Panc1 (cell line): Measurements from ENCODE around the gene KRT16. TPM values are rescaled to one million over a fixed set of nuclear protein-coding genes. Genes with fewer than 3 reads are reported as not detected.

Experiments
- ATAC-seq: fragments of 200-7000 bp; cut with Tn5 transposase; 2 replicates; pipeline ENCODE4 v1.9.1; 2020; ENCODE audit warnings: mild to moderate bottlenecking, moderate library complexity
- BruUV-seq: library from RNA; stranded (reverse); fragments of 400-500 nt; replicated peaks from 2 replicates; lab custom pipeline; 2021; lab: Mats Ljungman, UMichigan
- CTCF ChIA-PET: fragments of 300-600 bp; sonication (Branson Sonifier 250); formaldehyde crosslinking; loops from one replicate; lab custom pipeline; 2022; ENCODE audit warnings: antibody characterized with exemption; lab: Charles Lee
- POLR2A ChIA-PET: fragments of 300-600 bp; sonication (Branson Sonifier 250); formaldehyde crosslinking; loops from one replicate; lab custom pipeline; 2022; ENCODE audit warnings: antibody characterized with exemption; lab: Charles Lee
- DNase-seq: peaks from one replicate; pipeline ENCODE4 v3.0.0-alpha.2; 2010; ENCODE audit warnings: low read depth, low spot score
- H3K27ac ChIP-seq: 2 replicates; pipeline ENCODE4 v1.5.1; 2011; ENCODE audit warnings: mild to moderate bottlenecking, low read length, inconsistent platforms
- H3K27me3 ChIP-seq: fragments of 200-500 bp; sonication (Bioruptor generic); 2 replicates; pipeline ENCODE4 v1.6.0; 2014; ENCODE audit warnings: low read length, inconsistent platforms; ENCODE audit not compliant: control insufficient read depth, insufficient read depth
- H3K36me3 ChIP-seq: fragments of 200-500 bp; sonication (Bioruptor generic); 2 replicates; pipeline ENCODE4 v1.5.1; 2014; ENCODE audit warnings: inconsistent platforms, mild to moderate bottlenecking, low read length, moderate library complexity; ENCODE audit not compliant: control insufficient read depth, insufficient read depth
- H3K4me1 ChIP-seq: 2 replicates; pipeline ENCODE4 v1.5.1; 2011; ENCODE audit warnings: inconsistent platforms, mild to moderate bottlenecking, low read length, moderate library complexity; ENCODE audit not compliant: control insufficient read depth, insufficient read depth
- H3K4me3 ChIP-seq, 2 experiments: 2 replicates each; pipeline ENCODE4 v1.5.1; 2011 to 2012; ENCODE audit warnings: low read depth in 2 of 2, low read length in 2 of 2, mild to moderate bottlenecking in 2 of 2, inconsistent platforms in 1 of 2, moderate library complexity in 1 of 2
- H3K9me3 ChIP-seq: fragments of 200-500 bp; sonication (Bioruptor generic); 2 replicates; pipeline ENCODE4 v1.5.1; 2014; ENCODE audit warnings: low read depth, mild to moderate bottlenecking, inconsistent platforms, low read length, moderate library complexity; ENCODE audit not compliant: control insufficient read depth, insufficient read depth
- POLR2AphosphoS5 ChIP-seq: IDR thresholded peaks from 2 replicates; pipeline ENCODE4 v1.6.1; 2012; ENCODE audit warnings: mild to moderate bottlenecking, low read depth, low read length, moderate library complexity
- SIN3A ChIP-seq: IDR thresholded peaks from 2 replicates; pipeline ENCODE4 v1.6.1; 2012; ENCODE audit warnings: low read depth, mild to moderate bottlenecking, low read length, moderate library complexity, borderline replicate concordance; ENCODE audit not compliant: insufficient read depth
- TCF7L2 ChIP-seq: IDR thresholded peaks from 2 replicates; pipeline ENCODE4 v1.6.1; 2011; ENCODE audit warnings: mild to moderate bottlenecking, low read depth, low read length, inconsistent platforms
- in situ Hi-C: cut with HindIII; loops from 2 replicates; pipeline ENCODE4 v1.10.0; 2016; ENCODE audit warnings: low sequenced_read_pairs, low pct_unique_long_range_greater_than_20kb
- intact Hi-C: fragments of 100-400 bp; cut with micrococcal nuclease; formaldehyde crosslinking; loops from one replicate; pipeline ENCODE4 v1.10.0; 2022; ENCODE audit not compliant: unreplicated experiment
- total RNA-seq: library from RNA; stranded (reverse); gene quantifications from one replicate; pipeline ENCODE4 v1.2.1, GENCODE V29; 2021; ENCODE audit not compliant: unreplicated experiment
- TF ChIP-seq, protein P1 (sequence below): fragments of 450-650 bp; IDR thresholded peaks from 2 replicates; pipeline ENCODE4 v1.5.1; 2017; ENCODE audit warnings: mild to moderate bottlenecking
- TF ChIP-seq, protein P2 (sequence below), 2 experiments: IDR thresholded peaks; 2 replicates each; pipeline ENCODE4 v1.6.1; 2011 to 2012; ENCODE audit warnings: low read depth in 2 of 2, control low read depth in 1 of 2, low read length in 1 of 2, mild to moderate bottlenecking in 1 of 2, moderate library complexity in 1 of 2; ENCODE audit not compliant: insufficient read depth in 1 of 2

The KRT16 gene
- total RNA-seq, 1 experiment from 2014 or later: 1.6 TPM

DNA sequence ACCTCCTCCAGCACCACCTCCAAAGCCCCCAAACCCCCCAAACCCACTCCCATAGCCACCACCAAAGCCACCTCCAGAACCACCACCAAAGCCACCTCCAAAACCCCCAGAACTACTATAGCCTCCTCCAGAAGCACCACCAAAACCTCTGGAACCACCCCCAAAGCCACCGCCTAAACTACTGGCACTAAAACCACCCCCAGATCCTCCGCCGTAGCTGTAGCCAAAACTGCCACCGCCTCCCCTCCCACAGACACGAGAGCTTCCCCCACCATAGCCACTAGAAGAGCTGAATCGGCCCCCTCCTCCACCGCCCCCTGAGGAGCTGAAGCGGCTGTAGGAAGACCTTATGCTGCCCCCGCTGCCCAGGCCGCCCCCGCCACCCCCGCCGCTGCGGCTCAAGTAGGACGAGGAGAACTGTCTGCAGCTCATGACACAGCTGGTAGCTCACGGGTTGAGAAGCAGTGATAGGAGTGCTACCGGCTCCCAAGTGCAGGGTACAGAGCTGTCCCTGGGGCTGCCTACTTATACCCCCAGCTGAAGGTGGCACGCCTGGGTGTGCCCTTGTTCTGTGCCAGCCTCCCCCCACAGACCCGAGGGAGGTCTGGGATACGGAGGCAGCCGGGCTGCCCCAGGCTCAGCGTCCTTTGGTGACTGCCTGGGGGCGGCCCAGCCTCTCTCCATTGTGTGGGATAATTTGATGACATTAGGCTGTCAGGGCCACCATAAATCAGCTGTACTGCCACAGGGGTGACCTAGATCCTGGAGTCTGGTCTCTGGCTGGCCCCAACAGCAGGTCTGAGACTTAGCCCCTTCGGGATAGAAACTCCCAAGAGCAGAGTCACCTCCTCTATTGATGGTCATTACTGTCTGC, 40.8 kb downstream of the KRT16 start, which contains the start of gene KRT9:
KRT9 (minus strand) TSS at position 499 of the 874 bp plus-strand sequence; CDS start at position 432, 67 bp downstream.
- POLR2A ChIA-PET: no interaction called here
- BruUV-seq: no TSS peak
- no peak for TF ChIP-seq SIN3A
- TF ChIP-seq, protein P1, sequence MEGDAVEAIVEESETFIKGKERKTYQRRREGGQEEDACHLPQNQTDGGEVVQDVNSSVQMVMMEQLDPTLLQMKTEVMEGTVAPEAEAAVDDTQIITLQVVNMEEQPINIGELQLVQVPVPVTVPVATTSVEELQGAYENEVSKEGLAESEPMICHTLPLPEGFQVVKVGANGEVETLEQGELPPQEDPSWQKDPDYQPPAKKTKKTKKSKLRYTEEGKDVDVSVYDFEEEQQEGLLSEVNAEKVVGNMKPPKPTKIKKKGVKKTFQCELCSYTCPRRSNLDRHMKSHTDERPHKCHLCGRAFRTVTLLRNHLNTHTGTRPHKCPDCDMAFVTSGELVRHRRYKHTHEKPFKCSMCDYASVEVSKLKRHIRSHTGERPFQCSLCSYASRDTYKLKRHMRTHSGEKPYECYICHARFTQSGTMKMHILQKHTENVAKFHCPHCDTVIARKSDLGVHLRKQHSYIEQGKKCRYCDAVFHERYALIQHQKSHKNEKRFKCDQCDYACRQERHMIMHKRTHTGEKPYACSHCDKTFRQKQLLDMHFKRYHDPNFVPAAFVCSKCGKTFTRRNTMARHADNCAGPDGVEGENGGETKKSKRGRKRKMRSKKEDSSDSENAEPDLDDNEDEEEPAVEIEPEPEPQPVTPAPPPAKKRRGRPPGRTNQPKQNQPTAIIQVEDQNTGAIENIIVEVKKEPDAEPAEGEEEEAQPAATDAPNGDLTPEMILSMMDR: no peak
- TF ChIP-seq POLR2AphosphoS5: no peak
- no peak for TF ChIP-seq TCF7L2
- TF ChIP-seq, protein P2, sequence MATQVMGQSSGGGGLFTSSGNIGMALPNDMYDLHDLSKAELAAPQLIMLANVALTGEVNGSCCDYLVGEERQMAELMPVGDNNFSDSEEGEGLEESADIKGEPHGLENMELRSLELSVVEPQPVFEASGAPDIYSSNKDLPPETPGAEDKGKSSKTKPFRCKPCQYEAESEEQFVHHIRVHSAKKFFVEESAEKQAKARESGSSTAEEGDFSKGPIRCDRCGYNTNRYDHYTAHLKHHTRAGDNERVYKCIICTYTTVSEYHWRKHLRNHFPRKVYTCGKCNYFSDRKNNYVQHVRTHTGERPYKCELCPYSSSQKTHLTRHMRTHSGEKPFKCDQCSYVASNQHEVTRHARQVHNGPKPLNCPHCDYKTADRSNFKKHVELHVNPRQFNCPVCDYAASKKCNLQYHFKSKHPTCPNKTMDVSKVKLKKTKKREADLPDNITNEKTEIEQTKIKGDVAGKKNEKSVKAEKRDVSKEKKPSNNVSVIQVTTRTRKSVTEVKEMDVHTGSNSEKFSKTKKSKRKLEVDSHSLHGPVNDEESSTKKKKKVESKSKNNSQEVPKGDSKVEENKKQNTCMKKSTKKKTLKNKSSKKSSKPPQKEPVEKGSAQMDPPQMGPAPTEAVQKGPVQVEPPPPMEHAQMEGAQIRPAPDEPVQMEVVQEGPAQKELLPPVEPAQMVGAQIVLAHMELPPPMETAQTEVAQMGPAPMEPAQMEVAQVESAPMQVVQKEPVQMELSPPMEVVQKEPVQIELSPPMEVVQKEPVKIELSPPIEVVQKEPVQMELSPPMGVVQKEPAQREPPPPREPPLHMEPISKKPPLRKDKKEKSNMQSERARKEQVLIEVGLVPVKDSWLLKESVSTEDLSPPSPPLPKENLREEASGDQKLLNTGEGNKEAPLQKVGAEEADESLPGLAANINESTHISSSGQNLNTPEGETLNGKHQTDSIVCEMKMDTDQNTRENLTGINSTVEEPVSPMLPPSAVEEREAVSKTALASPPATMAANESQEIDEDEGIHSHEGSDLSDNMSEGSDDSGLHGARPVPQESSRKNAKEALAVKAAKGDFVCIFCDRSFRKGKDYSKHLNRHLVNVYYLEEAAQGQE (IDR thresholded peaks at IDR 0.05; ENCODE audit: insufficient read depth in 1 of 2, low read depth in 2 of 2, low read length in 1 of 2): no peak
- H3K27me3 ChIP-seq: 0 out of 2 replicates have a peak, but pooled peaks cover 2% of the 10 kb centered on the region
- H3K27ac ChIP-seq: no peak within 1 kb of the TSS
- H3K4me1 ChIP-seq: no peaks in the 10 kb centered on the region
- H3K9me3 ChIP-seq: no peaks in the 10 kb centered on the region
- CTCF ChIA-PET: interaction anchor here (1.5 kb wide), 1 partner anchor 23 kb away, joined by 3 read pairs; no protein-coding TSS in a partner anchor
- H3K36me3 ChIP-seq: no peaks in the 10 kb centered on the region
- in situ Hi-C loops: no loop called here
- DNase-seq: no peak
- intact Hi-C loops: no loop called here
- H3K4me3 ChIP-seq: no peak within 1 kb of the TSS
- ATAC-seq: no peak

DNA sequence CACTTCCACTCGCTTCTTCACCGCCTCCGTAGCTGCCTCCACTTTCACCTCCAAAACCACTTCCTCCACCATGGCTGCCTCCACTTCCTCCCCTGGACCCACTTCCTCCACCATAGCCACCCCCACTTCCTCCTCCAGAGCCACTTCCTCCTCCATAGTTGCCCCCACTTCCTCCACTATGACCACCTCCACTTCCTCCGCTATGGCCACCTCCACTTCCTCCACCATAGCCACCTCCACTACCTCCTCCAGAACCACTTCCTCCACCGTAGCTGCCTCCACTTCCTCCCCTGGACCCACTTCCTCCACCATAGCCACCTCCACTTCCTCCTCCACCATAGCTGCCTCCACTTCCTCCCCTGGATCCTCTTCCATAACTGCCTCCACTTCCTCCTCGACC, 45.2 kb downstream of the KRT16 start:
- POLR2A ChIA-PET: no interaction called here
- no TSS peak for BruUV-seq

More for the DNA sequence above, 45.2 kb downstream of the KRT16 start:
- TF ChIP-seq, protein P2 (IDR thresholded peaks at IDR 0.05; ENCODE audit: insufficient read depth in 1 of 2, low read depth in 2 of 2, low read length in 1 of 2): no peak
- TF ChIP-seq, protein P1: no peak
- TF ChIP-seq POLR2AphosphoS5 (no peak), TCF7L2 (no peak), SIN3A (no peak)
- H3K9me3 ChIP-seq: no peaks in the 10 kb centered on the region
- in situ Hi-C loops: no loop called here
- intact Hi-C loops: no loop called here
- no peak overlapping the region for H3K27ac ChIP-seq
- H3K36me3 ChIP-seq: no peaks in the 10 kb centered on the region
- H3K4me1 ChIP-seq: no peaks in the 10 kb centered on the region
- ATAC-seq (no peak), DNase-seq (no peak)
- CTCF ChIA-PET: no interaction called here
- H3K4me3 ChIP-seq: no peak overlapping the region
- peaks cover 3% of the 10 kb centered on the region; the same call in 1 of the 2 replicates for H3K27me3 ChIP-seq
